ENCODE data around the gene EIF4E1B.

DNA sequence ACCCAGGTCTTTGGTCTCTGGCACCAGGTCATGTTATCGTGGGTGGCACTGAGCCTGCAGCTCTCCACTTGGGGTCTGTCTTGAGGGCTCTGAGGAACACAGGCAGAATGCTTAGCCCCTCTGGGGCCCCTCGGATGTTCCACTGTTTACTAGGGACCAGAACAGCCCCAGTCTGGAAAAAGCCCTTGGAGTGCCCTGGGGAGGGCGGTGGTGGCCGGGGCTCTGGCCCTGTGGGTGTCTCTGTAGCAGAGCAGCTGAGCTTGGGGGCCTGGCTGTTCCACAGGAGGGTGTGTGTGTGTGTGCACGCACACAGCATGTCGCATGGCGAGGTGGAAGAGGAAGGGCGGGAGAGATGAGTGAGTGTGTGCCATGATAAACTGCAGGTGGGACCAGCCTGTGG lies 35.9 kb upstream of the EIF4E1B start:
- TF ChIP-seq EZH2phosphoT487 (IDR thresholded peaks at IDR 0.05; ENCODE audit: insufficient read depth, low read depth), result no peak
- TF ChIP-seq EZH2 (IDR thresholded peaks at IDR 0.05; ENCODE audit: insufficient read depth, poor library complexity, severe bottlenecking), result no peak

Data from GM23248 (cell line).